GM19238 (cell line): ENCODE data around the gene ARHGEF17.

Experiments
- DNase-seq: peaks from one replicate; pipeline ENCODE4 v3.0.0; 2011; ENCODE audit warnings: low spot score; ENCODE audit not compliant: insufficient read length

The ARHGEF17 gene

DNA sequence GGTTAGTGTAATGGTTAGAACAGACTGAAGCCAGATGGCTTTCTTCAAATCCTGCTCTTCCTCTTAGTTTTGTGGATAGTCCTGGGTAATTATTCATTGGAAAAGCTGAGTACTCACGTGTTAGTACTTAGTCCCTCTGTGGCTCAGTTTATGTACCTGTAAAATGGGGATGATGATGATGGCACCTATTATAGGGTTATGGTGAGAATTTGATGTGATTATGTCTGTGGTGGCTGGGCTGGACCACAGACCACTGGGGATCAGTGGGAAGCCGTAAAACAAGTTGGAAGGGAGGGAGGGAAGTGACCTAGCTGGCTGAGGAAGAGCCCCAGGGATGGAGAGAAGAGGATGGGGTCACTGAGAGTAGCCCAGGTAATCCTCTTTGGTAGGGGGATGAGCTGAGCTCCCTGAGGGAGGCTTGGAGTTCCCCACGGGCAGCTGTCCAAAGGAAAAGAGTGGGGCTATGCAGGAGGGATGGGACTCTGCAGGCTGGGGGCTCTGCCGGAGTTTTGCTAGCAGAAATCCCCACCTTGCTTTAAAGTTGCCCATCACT is 19.8 kb downstream of the ARHGEF17 start:
- no peak for DNase-seq

GRCh38 chr11:73330569-73331093 is 22.6 kb downstream of the ARHGEF17 start:
- DNase-seq: no peak

DNA sequence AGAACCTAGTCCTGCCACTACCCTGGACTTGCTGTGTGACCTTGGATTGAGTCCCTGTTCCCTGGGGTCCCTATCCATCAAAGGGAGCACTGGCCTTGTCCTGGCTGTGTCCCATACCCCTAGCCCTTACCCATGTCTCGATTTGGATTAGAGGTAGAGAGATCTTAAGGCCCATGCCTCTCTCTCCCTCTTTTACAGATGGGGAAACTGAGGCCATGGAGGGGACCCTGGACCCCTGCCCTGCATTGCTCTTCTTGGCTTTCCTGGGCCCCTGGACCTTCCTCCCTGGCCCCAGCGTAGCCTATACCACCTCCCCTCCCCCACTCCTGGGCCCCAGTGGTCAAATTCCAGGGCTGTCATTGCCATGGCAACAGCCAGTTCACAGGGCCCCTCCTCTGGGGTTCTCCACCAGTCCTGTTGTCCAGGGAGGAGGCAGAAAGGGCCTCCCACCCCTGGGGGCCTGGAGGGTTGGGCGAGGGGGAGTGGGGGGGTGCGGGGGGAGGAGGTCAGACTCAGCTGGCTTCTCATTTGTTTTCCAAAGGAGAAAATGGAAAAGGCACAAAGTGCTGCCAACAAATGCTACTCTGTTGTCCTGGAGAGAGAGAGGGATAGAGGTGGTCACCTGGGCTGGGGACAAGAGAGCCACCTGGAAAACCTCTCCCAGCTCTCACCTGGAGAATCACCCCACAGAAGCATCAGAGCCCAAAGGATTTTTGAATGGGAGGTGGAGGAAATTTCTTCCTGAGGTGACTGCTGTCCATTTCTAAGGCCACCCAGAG is 23.3 kb downstream of the ARHGEF17 start:
- DNase-seq: no peak

GRCh38 chr11:73333173-73333572 is 25.1 kb downstream of the ARHGEF17 start:
- no peak for DNase-seq

GRCh38 chr11:73333640-73334383 is 25.7 kb downstream of the ARHGEF17 start:
- no peak for DNase-seq

DNA sequence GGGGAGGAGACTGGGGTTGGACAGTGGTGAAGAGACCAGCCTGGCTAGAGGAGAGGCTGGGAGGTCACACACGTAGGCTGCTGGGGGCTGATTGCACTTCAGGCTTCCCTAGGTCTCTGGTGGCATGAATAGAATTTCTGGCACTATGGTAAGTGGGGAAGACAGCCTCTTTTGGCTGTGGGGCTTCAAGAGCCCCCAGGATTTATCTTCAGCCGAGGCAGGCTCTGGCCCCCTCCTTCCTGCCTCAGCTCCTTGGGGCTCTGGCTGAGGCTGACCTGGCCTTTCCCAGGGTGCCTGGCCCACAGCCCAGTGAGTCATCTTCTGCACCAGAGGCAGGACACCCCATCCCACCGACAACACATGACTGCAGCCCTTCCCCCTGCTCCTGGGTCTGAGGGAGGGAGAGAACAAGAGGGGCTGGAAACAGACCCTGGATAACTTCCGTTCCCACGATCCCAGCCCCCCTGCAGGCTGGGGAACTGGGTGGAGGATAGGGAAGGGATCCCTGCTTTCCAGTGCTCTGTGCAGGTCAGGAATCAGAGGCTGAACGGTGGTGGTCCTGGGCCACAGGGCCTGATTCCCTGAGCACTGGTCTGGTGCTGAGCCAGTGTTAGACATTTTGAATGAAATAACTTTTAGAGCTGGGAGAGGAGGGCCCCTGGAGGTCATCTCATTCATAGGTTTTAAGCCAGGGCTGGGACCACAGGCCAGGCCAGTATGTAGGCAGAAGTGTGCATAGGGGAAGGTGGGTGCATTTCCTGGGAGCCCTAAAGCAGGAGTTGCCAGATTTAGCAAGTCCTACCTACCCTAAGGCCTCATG is 26.5 kb downstream of the ARHGEF17 start:
- DNase-seq: no peak

DNA sequence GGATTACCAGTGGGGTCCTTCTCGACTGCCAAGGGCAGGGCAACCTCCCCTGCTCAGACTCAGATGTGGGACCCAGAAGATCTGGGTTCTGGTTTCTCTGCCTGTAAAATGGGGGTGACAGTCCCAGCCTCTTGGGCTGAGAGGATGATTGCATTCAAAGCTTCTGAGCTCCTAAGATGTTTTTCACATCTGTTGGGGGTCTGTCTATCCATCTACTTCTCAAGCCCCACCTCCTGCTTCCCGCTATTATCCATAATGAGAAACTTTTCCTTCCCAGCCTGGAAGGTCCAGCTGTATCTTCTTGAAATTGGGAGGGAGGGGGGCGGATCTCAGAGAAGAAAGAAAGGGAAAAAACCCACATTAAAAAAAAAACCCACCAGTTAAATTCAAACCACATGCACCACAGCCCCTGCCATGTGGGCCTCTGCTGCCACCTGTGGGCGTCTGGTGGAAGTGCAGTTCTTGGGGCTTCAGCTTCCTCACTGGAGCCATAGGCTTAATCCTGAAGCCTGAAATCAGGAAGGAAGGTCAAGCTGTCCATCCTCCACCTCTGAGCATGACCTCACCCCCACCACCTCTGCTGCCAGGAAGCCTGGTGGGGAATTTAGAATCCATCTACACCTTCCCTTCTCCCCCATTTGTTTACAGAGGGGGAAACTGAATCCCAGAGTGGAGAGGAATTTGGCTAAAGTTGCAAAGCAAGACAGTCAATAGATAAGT is 27.3 kb downstream of the ARHGEF17 start:
- DNase-seq: peak; percentile 82

GRCh38 chr11:73337846-73338245 is 29.8 kb downstream of the ARHGEF17 start:
- DNase-seq: no peak

DNA sequence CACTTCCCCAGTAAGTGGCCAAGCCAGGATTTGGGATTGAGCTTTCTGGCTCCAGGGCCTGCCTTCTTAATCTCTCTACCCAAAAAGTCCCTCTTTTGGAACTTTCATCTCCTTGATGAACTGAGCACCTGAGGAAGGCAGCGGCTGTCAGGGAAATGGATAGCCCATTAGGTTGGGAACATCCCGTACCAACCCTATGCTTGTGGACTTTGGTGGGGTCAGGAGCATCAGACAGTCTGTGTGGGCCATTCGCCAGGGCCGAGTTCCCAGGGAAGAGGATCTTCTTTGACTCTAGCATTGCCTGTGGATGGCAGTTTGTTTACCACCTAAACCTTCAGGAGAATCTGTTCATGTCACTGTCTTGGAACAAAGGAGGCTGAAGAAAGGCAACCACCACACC is 30.2 kb downstream of the ARHGEF17 start:
- DNase-seq: no peak

DNA sequence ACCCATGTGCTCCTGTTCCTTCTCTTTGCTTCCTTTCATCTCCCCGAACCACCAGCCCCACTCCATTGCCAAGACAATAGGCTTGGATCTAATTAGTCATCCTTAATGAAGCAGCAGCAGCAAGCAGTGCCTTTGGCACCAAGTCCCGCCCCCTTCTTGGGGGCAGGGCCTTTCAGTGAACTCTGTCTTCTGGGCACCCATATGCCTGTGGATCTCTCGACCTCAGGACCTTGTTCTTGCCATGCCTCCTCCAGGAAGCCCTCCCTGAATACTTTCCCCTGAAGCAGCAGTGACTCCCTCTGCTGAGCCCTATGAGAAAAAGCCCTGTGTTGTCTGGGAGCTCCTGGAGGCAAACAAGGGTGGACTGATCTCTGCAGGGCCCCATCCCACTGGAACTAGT is 32.1 kb downstream of the ARHGEF17 start:
- DNase-seq: no peak

GRCh38 chr11:73342633-73343032 is 34.6 kb downstream of the ARHGEF17 start:
- no peak for DNase-seq

GRCh38 chr11:73343076-73343873 is 35.2 kb downstream of the ARHGEF17 start:
- no peak for DNase-seq

DNA sequence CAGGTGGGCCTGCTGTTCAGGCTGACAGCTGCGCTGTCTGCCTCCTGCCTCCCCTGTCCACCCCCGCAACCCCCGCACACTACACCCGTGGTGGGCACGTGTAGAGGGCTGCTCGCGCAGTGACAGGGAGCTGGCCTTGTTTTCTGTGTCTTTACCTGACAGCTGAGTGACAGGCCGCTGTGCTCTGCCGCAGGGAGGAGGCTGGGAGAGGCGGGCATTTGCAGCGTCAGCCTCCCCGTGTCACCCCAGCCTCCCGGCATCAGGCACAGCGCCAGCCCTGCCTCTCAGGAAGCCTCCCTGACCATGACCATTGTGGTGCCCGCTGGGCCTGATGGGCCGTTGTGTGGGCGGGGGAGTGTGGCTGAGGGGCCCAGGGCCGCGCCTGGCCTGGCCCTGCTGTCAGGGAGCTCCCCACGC is 36.1 kb downstream of the ARHGEF17 start:
- DNase-seq: no peak

GRCh38 chr11:73345481-73346160 is 37.5 kb downstream of the ARHGEF17 start:
- no peak for DNase-seq

DNA sequence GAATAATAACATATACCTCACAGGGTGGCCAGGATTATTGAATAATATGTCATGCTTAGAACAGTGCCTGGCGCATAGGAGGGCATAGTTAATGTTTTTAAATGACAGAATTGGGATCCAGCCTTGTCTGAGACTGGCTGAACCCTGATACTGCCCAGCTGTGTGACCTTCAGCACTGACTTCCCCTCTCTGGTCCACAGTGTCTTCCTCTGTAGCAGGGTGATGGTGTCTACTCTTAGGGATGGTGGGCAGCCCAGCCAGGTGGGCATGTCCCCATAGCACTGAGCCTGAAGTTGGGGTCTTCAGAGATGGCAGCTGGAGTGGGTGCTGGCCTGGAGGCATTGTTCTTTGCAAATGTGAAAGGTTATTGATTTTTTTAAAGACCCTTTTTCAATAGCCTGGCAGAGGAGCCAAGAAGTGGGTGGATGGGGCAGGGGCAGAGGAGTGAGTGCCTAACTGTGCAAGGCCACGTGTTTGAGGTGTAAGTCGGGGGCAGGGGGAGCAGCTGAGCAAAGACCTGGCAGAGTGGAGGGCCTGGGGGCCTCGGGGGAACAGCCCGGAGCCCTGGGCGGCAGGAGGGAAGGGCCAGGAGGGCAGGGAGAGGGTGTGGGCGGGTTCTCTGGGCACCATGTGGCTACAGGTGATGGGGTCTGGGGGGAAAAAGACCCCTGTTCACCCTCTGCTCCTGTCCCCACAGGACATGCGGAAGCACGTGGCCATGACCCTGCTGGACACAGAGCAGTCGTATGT is 38.3 kb downstream of the ARHGEF17 start:
- no peak for DNase-seq

DNA sequence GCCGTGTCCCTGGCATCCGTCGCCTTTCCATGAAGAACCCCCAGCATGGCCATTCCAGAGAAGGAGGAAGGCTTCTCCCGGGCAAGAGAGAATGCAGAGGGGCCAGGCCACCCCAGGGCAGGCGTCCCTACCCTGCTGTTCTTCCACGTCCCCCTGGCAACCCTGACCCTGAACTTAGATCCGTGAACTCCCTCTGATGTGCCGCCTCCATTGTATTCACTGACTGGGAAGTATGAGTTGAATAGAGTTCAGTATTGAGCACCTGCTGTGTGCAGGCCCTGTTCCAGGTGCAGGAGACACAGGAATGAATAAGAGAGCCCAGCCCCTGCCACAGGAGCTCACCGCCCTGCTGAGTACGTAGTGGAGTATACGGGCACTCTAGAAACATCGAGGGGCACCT is 39.0 kb downstream of the ARHGEF17 start:
- no peak for DNase-seq

DNA sequence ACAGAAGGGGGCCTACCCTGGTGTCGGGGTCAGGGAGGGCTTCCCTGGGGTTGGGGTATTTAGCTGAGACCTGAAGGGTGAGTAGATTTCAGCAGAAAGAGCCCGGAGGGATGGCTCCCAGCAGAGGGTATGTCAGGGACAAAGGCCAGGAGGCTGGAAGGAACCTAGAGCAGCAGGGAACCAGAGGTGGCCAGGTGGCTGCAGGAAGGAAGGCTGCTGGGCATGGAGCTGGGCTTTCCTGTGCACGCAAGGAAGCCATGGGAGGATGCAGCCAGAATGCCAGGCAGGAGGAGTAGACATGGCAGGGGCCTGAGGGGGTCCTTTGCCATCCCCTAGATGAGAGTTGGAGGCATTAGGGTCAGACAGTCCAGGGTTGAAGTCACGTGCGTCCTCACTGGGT is 40.8 kb downstream of the ARHGEF17 start:
- no peak for DNase-seq

- DNase-seq: no peak
These were observed 41.6 kb downstream of the ARHGEF17 start for GRCh38 chr11:73349633-73350032.
